Activated naive CD8-positive, alpha-beta T cell treated with anti-CD3 and anti-CD28 coated beads, Interleukin-2, amount 10 ng/mL, durations not matched to agents 7 days and 5 days (primary cell): Measurements from ENCODE around the gene KLHL4. TPM values are rescaled to one million over a fixed set of nuclear protein-coding genes. Genes with fewer than 3 reads are reported as not detected.
"Not testable (repeated sequence)": the region's sequence is repeated elsewhere in the genome, so short reads cannot be mapped to it uniquely, and the experiment has no call there.

ENCODE experiments used
- ATAC-seq: fragments of 150-1000 bp; cut with Tn5 transposase; one replicate; pipeline ENCODE4 v1.10.0; 2021; ENCODE audit warnings: low read depth, moderate library complexity
- POLR2A ChIA-PET: fragments of 350-600 bp; sonication (Branson Sonifier 250); formaldehyde crosslinking; loops from one replicate; lab custom pipeline; 2021; ENCODE audit warnings: antibody characterized with exemption; lab: Charles Lee
- DNase-seq: peaks from one replicate; pipeline ENCODE4 v3.0.0; 2021
- H3K27ac Mint-ChIP-seq: one replicate; pipeline ENCODE4 v1.8.0; 2022; ENCODE audit warnings: mild to moderate bottlenecking, mixed read lengths
- H3K27me3 Mint-ChIP-seq: one replicate; pipeline ENCODE4 v1.8.0; 2022; ENCODE audit warnings: mild to moderate bottlenecking, moderate library complexity, mixed read lengths
- H3K36me3 Mint-ChIP-seq: one replicate; pipeline ENCODE4 v1.8.0; 2021; ENCODE audit warnings: mild to moderate bottlenecking, mixed read lengths
- H3K4me1 Mint-ChIP-seq: one replicate; pipeline ENCODE4 v1.8.0; 2021; ENCODE audit warnings: mixed read lengths
- H3K4me3 Mint-ChIP-seq: one replicate; pipeline ENCODE4 v1.8.0; 2022; ENCODE audit warnings: mild to moderate bottlenecking, moderate library complexity, mixed read lengths
- H3K9me3 Mint-ChIP-seq: one replicate; pipeline ENCODE4 v1.8.0; 2021; ENCODE audit warnings: mixed read lengths
- total RNA-seq, 2 experiments: library from RNA; stranded (reverse); gene quantifications; one replicate each; pipeline ENCODE4 v1.2.3, GENCODE V29; 2021

The KLHL4 gene
- total RNA-seq, 2 experiments from 2014 or later = 0.11 TPM; not detected in 1

DNA sequence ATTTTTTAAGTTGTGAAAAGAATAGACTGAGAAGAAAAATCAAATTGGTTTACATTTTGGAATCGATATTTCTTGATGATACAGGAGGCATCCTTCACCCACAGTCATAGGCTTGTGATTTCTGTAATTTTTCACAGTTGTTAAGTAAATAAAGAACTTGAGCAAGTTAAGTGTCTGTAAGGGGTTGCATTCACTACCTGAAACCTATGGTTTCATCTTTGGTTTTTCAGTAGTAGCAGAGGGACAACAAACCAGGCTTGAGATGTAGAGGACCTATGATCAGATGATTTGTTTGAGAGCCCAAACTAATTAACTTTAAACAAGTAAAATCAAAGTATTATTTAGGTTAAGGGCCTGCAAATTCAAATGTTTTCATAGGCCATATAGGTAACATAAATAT, 175.6 kb downstream of the KLHL4 start:
- H3K27ac Mint-ChIP-seq = no peak overlapping the region
- H3K36me3 Mint-ChIP-seq = no peaks in the 10 kb centered on the region
- no peaks in the 10 kb centered on the region for H3K27me3 Mint-ChIP-seq
- POLR2A ChIA-PET = no interaction called here
- H3K9me3 Mint-ChIP-seq = no peaks in the 10 kb centered on the region
- DNase-seq (no peak), ATAC-seq (no peak)
- no peaks in the 10 kb centered on the region for H3K4me1 Mint-ChIP-seq
- H3K4me3 Mint-ChIP-seq = no peak overlapping the region

- ATAC-seq = no peak
- no peaks in the 10 kb centered on the region for H3K27me3 Mint-ChIP-seq
Measured at GRCh38 chrX:87697409-87697808, 179.8 kb downstream of the KLHL4 start.

GRCh38 chrX:87702795-87703194, 185.2 kb downstream of the KLHL4 start:
- Mint-ChIP-seq H3K27ac (no peak overlapping the region), H3K36me3 (no peaks in the 10 kb centered on the region), H3K4me3 (no peak overlapping the region), H3K4me1 (no peaks in the 10 kb centered on the region), H3K27me3 (no peaks in the 10 kb centered on the region), H3K9me3 (no peaks in the 10 kb centered on the region)
- POLR2A ChIA-PET = no interaction called here
- no peak for ATAC-seq
- DNase-seq = no peak

More at GRCh38 chrX:87697409-87697808, 179.8 kb downstream of the KLHL4 start:
- no peak for DNase-seq
- no peaks in the 10 kb centered on the region for H3K9me3 Mint-ChIP-seq
- POLR2A ChIA-PET = no interaction called here
- no peaks in the 10 kb centered on the region for H3K36me3 Mint-ChIP-seq
- no peak overlapping the region for H3K27ac Mint-ChIP-seq
- H3K4me1 Mint-ChIP-seq = no peaks in the 10 kb centered on the region
- H3K4me3 Mint-ChIP-seq = no peak overlapping the region

DNA sequence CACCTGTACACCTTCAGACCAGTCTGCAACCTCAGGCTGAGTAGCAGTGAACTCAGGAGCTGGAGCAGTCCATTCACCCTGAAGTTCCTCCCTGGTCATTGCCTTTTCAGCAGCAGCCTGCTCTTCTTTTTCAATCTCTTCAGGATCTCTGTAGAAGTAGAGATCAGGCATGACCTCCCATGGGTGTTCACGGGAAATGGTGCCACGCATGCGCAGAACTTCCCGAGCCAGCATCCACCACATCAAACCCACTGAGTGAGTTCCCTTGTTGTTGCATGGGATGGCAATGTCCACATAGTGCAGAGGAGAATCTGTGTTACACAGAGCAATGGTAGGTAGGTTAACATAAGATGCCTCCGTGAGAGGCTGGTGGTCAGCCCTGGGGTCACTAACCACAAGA, 185.9 kb downstream of the KLHL4 start:
- H3K4me1 Mint-ChIP-seq, H3K27me3 Mint-ChIP-seq, POLR2A ChIA-PET, DNase-seq, H3K36me3 Mint-ChIP-seq, ATAC-seq, H3K4me3 Mint-ChIP-seq, H3K27ac Mint-ChIP-seq, H3K9me3 Mint-ChIP-seq: not testable (repeated sequence)

DNA sequence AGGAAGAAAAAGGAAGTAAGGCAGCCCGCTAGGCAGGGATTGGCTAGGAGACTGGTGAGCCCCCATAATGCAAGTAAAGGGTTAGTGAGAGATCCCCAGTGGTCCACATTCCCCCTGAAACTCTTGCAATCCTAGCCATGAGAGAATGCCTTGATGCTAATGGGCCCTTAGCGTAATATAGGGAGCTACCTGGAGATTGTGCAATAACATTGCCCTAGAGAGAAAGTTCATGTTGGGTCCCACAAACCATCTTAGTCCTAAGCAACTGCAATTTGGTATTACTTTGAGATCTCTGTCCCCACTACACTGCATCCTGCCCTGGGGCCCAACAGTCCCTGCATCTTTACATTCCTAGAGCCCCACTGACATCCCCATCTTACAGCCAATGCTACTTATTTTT, 188.5 kb downstream of the KLHL4 start:
- H3K27me3 Mint-ChIP-seq = no peaks in the 10 kb centered on the region
- POLR2A ChIA-PET = no interaction called here
- H3K9me3 Mint-ChIP-seq = peaks cover 6% of the 10 kb centered on the region
- no peak overlapping the region for H3K27ac Mint-ChIP-seq
- no peaks in the 10 kb centered on the region for H3K4me1 Mint-ChIP-seq
- no peak for ATAC-seq
- no peak overlapping the region for H3K4me3 Mint-ChIP-seq
- H3K36me3 Mint-ChIP-seq = no peaks in the 10 kb centered on the region
- no peak for DNase-seq

GRCh38 chrX:87710580-87710979, 193.0 kb downstream of the KLHL4 start:
- Mint-ChIP-seq H3K9me3 (peaks cover 6% of the 10 kb centered on the region), H3K27ac (no peak overlapping the region), H3K27me3 (no peaks in the 10 kb centered on the region), H3K36me3 (no peaks in the 10 kb centered on the region), H3K4me3 (no peak overlapping the region), H3K4me1 (no peaks in the 10 kb centered on the region)
- no peak for DNase-seq
- ATAC-seq = no peak
- POLR2A ChIA-PET = no interaction called here
